Pancreas (tissue), 10 donors: ENCODE results near the gene SPARC. TPM values are rescaled to one million over a fixed set of nuclear protein-coding genes. Genes with fewer than 3 reads are reported as not detected.

Experiments used
- ATAC-seq, 4 donors: fragments of 200-7000 bp; cut with Tn5 transposase; one replicate each; pipeline versions ENCODE4 v1.8.0 to v1.9.1; 2020; ENCODE audit warnings: mild to moderate bottlenecking in 4 of 4, moderate library complexity in 4 of 4
- DNase-seq, 6 donors: peaks; one replicate each; pipeline ENCODE4 v3.0.0-alpha.2; 2020
- FAIRE-seq: peaks from 2 replicates; lab custom pipeline; 2012; peaks lifted over from hg19 to GRCh38; lab: Jason Lieb, UNC
- H3K27ac ChIP-seq, 4 donors: fragments of 200-600 bp; sonication (generic); 1 replicate in 3 of 4; 2 replicates in 1 of 4; pipeline versions ENCODE4 v1.5.0 to v1.8.0; 2020
- H3K27me3 ChIP-seq, 4 donors: fragments of 200-600 bp; one replicate each; pipeline ENCODE4 v1.8.0; 2021
- H3K36me3 ChIP-seq, 3 donors: fragments of 200-600 bp; sonication (generic) in 1 of 3; one replicate each; pipeline versions ENCODE4 v1.5.0 to v1.8.0; 2020 to 2021
- H3K4me1 ChIP-seq, 3 donors: fragments of 200-600 bp; one replicate each; pipeline ENCODE4 v1.8.0; 2021
- H3K4me3 ChIP-seq, 4 donors: fragments of 200-600 bp; sonication (generic) in 2 of 4; one replicate each; pipeline versions ENCODE4 v1.5.0 to v1.8.0; 2020 to 2021
- H3K9me3 ChIP-seq, 4 donors: fragments of 200-600 bp; one replicate each; pipeline ENCODE4 v1.8.0; 2021
- WGBS, 2 donors: extraction: QIAGEN DNeasy Blood & Tissue Kit; methylation state at CpG; one replicate each; pipeline ENCODE4 v1.1.7; 2013; 5-methylcytosine and 5-hydroxymethylcytosine counted together
- intact Hi-C, 3 donors: fragments of 100-400 bp; cut with DNase I; formaldehyde crosslinking; loops; one replicate each; pipeline versions ENCODE4 v1.11.1 to v1.14.2; 2022
- polyA plus RNA-seq, 2 donors: library from polyadenylated mRNA; stranded (reverse); fragments of 200-250 nt; gene quantifications; one replicate each; pipeline ENCODE4 v1.2.3, GENCODE V29; 2013
- total RNA-seq, 6 donors: library from RNA; stranded (reverse); fragmentation: NEBNext Ultra II Directional in 4 of 6; extraction: Animal tissue kit (Norgen Biotek cat#: 25700) in 4 of 6; gene quantifications; one replicate each; pipeline versions ENCODE4 v1.2.1 to v1.2.4, GENCODE V29; 2021 to 2023
- TF ChIP-seq, protein P1 (sequence below), 4 donors: fragments of 200-600 bp; sonication (generic) in 3 of 4; IDR thresholded peaks; one replicate each; pipeline versions ENCODE4 v1.5.0 to v1.8.0; 2021; ENCODE audit warnings: antibody characterized with exemption in 4 of 4
- donor health status: healthy with polysubstance abuse.
- donor health status: DM: no; HTN: no; CAD: no; lungs with moderate emphysema.
- donor health status: DM: no; HTN: no; CAD: no.
- donor health status: control.
- donor health status: control.
- donor health status: Bipolar disorder and iron deficiency.
- donor health status: DM: yes; HTN: yes; CAD: no.
- donor health status: DM: no; HTN: no; CAD: no.
- donor health status: DM: no; HTN: no; CAD: no.
- donor health status: DM: yes; HTN: yes; CAD: no.

The SPARC gene
- total and polyA plus RNA-seq, 8 donors, result 27.2 to 608 (median 60.7) TPM

DNA sequence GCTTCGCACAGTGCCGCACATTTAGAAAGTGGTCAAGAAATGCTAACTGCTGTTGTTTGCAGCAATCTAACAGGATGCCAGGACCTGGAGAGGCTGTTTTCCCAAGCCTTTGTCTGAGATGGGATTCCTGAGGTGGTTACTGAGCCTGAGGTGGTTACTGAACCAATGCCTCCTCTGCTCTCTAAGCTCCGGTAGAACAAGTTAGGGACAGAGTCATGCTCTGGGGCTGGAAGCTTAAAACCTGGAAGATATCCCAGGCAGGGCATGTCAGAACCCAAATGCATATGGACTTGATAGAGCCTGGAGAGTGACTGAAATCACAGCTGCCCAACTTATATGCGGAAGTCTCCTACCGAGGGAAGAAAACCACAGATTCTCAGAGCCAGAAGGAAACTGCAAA lies 49.0 kb downstream of the SPARC start:
- no peaks in the 10 kb centered on the region for H3K9me3 ChIP-seq
- H3K27me3 ChIP-seq, result no peaks in the 10 kb centered on the region
- no peak overlapping the region for H3K27ac ChIP-seq
- no peak for DNase-seq
- intact Hi-C loops, result no loop called here
- TF ChIP-seq, protein P1, sequence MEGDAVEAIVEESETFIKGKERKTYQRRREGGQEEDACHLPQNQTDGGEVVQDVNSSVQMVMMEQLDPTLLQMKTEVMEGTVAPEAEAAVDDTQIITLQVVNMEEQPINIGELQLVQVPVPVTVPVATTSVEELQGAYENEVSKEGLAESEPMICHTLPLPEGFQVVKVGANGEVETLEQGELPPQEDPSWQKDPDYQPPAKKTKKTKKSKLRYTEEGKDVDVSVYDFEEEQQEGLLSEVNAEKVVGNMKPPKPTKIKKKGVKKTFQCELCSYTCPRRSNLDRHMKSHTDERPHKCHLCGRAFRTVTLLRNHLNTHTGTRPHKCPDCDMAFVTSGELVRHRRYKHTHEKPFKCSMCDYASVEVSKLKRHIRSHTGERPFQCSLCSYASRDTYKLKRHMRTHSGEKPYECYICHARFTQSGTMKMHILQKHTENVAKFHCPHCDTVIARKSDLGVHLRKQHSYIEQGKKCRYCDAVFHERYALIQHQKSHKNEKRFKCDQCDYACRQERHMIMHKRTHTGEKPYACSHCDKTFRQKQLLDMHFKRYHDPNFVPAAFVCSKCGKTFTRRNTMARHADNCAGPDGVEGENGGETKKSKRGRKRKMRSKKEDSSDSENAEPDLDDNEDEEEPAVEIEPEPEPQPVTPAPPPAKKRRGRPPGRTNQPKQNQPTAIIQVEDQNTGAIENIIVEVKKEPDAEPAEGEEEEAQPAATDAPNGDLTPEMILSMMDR (IDR thresholded peaks at IDR 0.05), result no peak
- no peak for ATAC-seq
- FAIRE-seq, result no peak
- H3K4me1 ChIP-seq, result no peaks in the 10 kb centered on the region
- H3K4me3 ChIP-seq, result no peak overlapping the region
- 71 to 73% methylated on average over 5 of the region's 5 CpGs for WGBS, 2 donors
- H3K36me3 ChIP-seq, result no peaks in the 10 kb centered on the region

GRCh38 chr5:151633892-151634291 lies 52.8 kb downstream of the SPARC start:
- FAIRE-seq, result no peak
- DNase-seq, result no peak

GRCh38 chr5:151632941-151633340 lies 53.8 kb downstream of the SPARC start:
- H3K27me3 ChIP-seq, result no peaks in the 10 kb centered on the region
- H3K4me3 ChIP-seq, result no peak overlapping the region
- no peak overlapping the region for H3K27ac ChIP-seq
- 78 to 81% methylated on average over 8 of the region's 8 CpGs for WGBS, 2 donors
- no peaks in the 10 kb centered on the region for H3K4me1 ChIP-seq
- intact Hi-C loops, result no loop called here
- no peaks in the 10 kb centered on the region for H3K36me3 ChIP-seq
- TF ChIP-seq, protein P1 (IDR thresholded peaks at IDR 0.05), result no peak
- FAIRE-seq, result no peak
- DNase-seq, result no peak
- no peaks in the 10 kb centered on the region for H3K9me3 ChIP-seq
- peak in 1 of 4 donors; percentile 20 for ATAC-seq

More at GRCh38 chr5:151633892-151634291, 52.8 kb downstream of the SPARC start:
- Histone ChIP-seq H3K4me3 (no peak overlapping the region), H3K4me1 (no peaks in the 10 kb centered on the region), H3K36me3 (no peaks in the 10 kb centered on the region), H3K9me3 (no peaks in the 10 kb centered on the region), H3K27ac (no peak overlapping the region), H3K27me3 (no peaks in the 10 kb centered on the region)
- intact Hi-C loops, result no loop called here
- 67 to 93% methylated on average over 1 of the region's 1 CpG for WGBS, 2 donors
- TF ChIP-seq, protein P1 (IDR thresholded peaks at IDR 0.05), result no peak
- ATAC-seq, result no peak

DNA sequence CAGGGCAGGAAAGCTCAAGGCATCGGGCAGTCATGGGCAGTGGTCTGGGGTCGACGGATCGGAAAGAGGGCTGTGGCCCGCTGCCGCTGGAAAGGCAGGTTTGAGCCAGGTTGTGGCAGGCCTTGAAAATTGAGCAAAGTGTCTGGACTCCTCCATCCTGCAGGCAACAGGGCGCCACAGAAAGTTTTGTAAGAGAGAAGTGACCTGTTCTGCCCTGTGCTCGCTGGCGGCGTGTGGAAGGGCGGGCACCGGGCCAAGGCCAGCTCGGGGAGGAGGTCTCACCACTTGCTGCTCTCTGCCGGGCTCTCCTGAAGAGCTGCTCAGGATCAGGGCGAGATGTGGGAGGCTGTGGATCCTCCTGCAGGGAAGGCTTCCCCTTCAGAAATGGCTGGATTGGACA lies 54.2 kb downstream of the SPARC start:
- 54 to 67% methylated on average over 15 of the region's 15 CpGs for WGBS, 2 donors
- DNase-seq, result no peak
- intact Hi-C loops, result no loop called here

GRCh38 chr5:151631941-151632340 lies 54.8 kb downstream of the SPARC start:
- intact Hi-C loops, result no loop called here
- Histone ChIP-seq H3K4me3 (no peak overlapping the region), H3K4me1 (no peaks in the 10 kb centered on the region), H3K27ac (no peak overlapping the region), H3K27me3 (no peaks in the 10 kb centered on the region), H3K36me3 (no peaks in the 10 kb centered on the region), H3K9me3 (no peaks in the 10 kb centered on the region)
- WGBS, 2 donors, result 87 to 94% methylated on average over 5 of the region's 5 CpGs
- FAIRE-seq (no peak), ATAC-seq (no peak), DNase-seq (no peak)
- TF ChIP-seq, protein P1 (IDR thresholded peaks at IDR 0.05), result no peak

More for the DNA sequence above, 54.2 kb downstream of the SPARC start:
- Histone ChIP-seq H3K27ac (no peak overlapping the region), H3K4me1 (no peaks in the 10 kb centered on the region), H3K4me3 (no peak overlapping the region), H3K36me3 (no peaks in the 10 kb centered on the region), H3K27me3 (no peaks in the 10 kb centered on the region), H3K9me3 (no peaks in the 10 kb centered on the region)
- ATAC-seq (no peak), FAIRE-seq (no peak)
- TF ChIP-seq, protein P1 (IDR thresholded peaks at IDR 0.05), result no peak
